SK-N-DZ (cell line): ENCODE results near the gene CAP2.
A peak's percentile ranks its signal among the peaks of the same experiment; 100 is the strongest.
"Not testable (repeated sequence)": the region's sequence is repeated elsewhere in the genome, so short reads cannot be mapped to it uniquely, and the experiment has no call there.

ENCODE experiments used
- DNase-seq: peaks from one replicate; pipeline ENCODE4 v3.0.0-alpha.2; 2015; ENCODE audit warnings: low spot score

The CAP2 gene

DNA sequence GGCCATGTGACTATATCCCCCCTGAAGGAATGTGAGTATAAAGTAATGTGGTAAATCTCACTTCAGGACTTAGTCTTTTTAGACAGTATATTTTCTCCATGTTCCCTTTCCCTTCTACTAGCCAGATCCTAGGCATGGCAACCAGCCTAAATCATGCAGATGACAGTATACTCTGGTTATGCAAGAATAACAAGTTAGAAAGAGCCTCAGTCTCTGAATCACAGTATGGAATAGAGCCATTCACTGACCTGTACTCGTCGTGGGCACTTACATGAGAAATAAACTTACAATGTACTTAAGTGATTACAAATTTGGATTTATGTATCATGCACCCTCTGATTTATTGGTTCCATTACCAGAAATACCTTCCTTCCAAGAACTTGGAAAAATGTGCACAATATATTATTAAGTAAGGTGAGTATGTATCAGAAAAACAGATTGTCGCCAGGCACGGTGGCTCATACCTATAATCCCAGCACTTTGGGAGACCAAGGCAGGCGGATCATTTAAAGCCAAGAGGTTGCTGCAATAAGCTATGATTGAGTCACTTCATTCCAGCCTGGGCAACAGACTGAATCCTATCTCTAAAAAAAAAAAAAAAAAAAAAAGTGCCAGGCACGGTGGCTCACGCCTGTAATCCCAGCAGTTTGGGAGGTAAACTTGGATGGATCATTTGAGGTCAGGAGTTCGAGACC lies 181.6 kb downstream of the CAP2 start:
- no peak for DNase-seq

DNA sequence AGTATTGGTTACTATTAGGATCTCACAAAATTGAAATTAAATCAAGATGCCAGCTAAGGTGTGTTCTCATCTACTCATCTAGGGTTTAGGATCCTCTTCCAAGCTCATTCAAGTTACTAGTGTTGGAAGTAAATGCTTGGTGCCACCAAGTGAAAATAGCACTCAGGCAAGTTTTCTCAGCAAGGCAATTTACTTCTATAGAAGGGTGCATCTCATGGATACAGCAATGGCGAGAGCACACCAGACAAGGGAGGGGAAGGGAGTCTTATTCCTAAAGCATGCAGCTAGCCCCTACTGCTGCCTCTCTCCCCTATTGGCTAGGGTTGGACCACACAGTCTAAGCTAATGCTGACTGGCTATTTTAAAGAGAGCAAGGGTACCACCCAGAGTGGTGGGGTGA lies 183.7 kb downstream of the CAP2 start:
- no peak for DNase-seq

DNA sequence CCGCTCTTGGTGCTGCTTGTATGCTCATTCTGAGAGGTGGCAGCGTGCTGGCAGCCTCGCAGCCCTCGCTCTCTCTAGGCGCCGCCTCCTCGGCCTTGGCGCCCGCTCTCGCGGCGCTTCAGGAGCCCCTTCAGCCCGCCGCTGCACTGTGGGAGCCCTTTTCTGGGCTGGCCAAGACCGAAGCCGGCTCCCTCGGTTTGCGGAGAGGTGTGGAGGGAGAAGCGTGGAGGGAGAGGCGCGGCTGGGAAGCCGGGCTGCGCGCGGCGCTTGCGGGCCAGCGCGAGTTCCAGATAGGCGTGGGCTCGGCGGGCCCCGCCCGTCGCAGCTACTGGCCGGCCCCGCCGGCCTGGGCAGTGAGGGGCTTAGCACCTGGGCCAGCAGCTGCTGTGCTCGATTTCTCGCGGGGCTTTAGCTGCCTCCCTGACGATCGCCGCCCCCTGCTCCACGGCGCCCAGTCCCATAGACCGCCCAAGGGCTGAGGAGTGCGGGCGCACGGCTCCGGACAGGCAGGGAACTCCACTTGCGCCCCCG lies 187.2 kb downstream of the CAP2 start:
- peak; percentile 68 for DNase-seq

DNA sequence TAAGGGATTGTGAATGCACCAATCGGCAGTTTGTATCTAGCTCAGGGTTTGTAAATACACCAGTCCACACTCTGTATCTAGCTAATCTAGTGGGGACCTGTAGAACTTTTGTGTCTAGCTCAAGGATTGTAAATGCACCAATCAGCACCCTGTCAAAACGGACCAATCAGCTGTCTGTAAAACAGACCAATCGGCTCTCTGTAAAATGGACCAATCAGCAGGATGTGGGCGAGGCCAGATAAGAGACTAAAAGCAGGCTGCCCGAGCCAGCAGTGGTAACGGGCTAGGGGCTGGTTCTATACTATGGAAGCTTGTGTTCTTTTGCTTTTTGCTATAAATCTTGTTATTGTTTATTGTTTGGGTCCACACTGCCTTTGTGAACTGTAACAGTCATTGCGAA lies 187.9 kb downstream of the CAP2 start:
- not testable (repeated sequence) for DNase-seq

DNA sequence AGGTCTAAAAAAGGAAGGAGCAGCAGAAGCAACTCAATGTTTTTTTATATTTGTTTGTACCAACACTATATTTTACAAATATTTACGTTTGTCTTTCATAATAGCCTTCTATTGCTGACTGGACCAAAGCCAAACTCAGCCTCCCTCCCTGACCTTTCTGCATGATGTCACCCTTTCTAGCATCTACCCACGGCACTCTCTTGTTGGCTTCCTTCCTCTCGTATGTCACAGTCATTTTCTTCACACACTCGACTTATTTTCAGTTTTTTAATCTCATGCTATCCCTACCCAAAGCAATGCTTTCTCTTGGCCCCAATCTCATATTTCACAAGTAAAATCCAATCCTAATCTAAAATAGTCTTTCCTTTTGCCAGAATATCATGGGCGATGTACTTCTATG lies 190.4 kb downstream of the CAP2 start:
- no peak for DNase-seq

DNA sequence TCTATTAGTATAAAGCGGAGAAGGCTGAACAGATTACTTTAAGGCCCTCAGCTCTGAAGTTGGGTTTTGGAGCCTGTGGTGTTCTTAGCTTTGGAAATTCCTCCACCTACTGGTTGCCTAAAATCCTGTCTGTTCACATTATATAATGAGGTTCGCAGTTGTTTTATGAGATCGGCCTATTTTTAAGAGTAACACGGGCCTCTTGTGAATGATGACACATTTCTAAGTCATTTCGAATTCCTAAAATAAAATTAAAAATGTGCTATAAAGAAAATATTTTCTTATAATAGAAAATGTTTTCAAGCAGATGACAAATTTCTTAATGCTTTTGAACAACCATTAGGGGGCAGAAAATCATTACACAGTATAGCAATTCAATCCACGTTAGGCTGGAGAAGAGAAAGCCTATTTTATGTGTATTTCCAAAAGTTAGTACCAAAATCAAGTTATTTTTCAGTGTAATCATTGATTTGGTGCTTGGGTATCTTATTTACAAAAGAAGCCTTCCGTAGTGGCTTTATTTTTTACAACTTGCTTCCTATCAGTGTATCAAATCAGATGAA lies 190.9 kb downstream of the CAP2 start:
- DNase-seq: peak; percentile 82

DNA sequence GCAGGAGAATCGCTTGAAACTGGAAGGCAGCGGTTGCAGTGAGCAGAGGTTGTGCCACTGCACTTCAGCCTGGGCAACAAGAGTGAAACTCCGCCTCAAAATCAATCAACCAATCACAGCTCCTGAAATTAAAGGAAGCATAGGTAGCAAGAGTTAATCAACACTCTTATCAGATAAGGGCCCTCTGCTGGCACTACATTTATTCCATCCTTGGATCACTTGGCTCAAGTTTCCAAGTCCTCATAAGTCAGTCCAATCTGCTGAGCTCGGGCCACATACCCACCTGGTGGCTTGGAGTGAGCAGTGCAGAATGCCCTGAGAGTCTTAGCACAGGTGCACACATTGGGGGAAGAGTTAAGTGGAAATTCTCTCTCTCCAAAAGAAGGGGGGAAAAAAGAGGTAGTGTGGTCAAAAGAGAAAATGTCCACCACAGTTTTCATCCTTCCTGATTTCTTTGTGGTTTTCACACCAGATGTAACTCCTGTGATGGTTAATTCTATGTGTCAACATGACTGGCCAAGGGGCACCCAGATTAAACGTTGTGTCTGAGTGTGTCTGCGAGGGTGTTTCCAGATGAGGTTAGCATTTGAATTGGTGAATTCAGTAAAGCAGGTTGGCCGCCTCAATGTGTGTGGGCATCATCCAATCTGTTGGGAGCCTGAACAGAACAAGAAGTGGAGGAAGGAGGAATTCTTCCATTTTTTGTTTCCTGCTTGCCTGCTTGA lies 192.5 kb downstream of the CAP2 start:
- peak; percentile 22 for DNase-seq

DNA sequence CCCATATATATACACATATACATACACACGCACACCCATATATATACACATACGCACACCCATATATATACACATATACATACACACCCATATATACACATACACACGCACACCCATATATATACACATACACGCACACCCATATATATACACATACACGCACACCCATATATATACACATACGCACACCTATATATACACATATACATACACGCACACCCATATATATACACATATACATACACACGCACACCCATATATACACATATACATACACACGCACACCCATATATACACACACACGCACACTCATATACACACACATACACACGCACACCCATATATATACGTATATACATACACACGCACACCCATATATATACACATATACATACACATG lies 193.2 kb downstream of the CAP2 start:
- DNase-seq: not testable (repeated sequence)

DNA sequence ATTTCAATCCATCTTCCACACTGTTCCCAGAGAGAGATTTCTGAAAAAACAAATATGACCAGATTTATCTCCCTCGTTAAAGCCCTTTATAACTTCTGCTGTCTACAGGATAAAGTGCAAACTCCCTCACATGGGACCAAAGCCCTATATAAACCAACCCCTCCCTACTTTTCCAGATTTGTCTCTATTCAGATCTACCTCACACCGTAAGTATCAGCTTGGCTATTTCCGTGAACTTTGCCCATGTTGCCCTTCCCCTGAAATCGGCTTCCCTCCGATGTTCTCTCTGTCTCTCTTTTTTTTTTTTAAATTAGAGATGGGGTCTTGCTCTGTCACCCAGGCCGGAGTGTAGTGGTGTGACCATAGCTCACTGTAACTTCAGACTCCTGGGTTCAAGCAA lies 194.6 kb downstream of the CAP2 start:
- DNase-seq: no peak

DNA sequence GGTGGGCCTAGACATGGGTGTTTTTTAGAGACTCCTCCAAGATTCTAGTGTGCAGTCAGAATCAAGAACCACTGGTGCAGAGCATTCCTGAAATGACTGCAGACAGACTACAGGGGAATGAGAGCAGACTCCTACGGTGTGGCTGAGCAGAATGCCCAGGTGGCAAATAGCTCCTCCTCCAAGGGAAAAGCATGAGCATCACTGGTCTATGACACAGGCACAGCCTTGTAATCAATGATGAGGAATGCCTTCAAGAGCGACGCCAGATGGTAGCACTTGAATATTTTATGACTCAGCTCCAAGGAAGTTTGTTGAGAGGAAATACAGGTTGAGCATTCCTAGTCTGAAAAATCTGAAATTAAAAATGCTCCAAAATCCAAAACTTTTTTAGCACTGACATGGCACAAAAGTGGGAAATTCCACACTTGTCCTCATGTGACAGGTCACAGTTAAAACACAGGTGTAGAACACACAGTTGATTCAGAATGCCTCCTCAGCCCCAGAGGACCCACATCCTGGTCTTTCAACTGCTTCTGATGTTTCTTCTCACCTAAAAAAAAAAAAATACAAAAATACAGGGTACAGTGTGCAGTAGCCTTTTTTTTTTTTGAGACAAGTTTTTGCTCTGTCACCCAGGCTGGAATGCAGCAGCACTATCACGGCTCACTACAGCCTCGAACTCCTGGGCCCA lies 196.2 kb downstream of the CAP2 start:
- no peak for DNase-seq

DNA sequence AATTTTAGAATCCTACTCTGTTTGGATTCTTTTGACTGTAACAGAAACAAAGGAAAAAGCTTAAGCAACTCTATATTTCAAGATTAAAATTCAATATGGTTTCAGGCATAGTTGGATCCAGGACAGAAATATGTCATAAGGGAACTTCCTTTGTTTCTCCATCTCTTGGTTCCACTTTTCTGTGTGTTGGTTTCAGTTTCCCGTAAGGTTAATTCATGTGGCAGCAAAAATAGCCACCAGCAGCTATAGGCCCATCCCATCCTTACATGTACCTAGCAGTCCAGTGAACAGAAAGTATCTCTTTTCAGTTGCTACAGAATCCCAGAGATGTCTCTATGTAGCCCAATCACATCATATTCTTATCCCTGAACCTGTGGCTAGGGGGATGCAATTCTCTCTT lies 197.9 kb downstream of the CAP2 start:
- no peak for DNase-seq

DNA sequence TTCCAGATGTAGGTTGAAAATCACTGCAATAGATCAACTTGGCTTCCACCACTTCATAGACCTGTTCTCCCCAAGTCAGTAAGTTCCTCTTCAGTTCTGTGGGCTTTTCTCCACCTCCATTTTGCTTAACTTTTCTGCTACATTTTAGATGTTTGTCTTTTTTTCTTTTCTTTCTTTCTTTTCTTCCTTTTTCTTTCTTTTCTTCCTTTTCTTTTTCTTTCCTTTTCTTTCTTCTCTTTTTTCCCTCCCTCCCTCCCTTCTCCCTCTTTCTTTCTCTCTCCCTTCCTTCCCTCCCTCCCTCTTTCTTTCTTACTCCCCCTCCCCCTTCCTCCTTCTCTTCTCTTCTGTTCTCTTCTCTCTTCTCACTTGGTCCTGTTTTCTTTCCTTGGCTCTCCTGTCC lies 199.9 kb downstream of the CAP2 start:
- no peak for DNase-seq

DNA sequence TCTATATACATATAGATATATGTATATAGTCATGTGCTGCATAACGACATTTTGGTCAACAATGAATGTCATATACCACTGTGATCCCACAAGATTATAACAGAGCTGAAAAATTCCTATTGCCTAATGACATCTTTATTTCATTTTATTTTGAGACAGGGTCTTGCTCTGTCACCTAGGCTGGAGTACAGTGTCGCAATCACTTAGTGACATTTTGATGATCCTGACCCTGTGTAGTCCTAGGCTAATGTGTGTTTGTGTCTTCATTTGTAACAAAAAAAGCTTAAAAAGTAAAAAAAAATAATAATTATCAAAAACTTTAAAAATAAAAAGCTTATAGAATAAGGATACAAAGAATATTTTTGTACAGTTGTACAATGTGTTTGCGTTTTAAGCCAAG lies 202.7 kb downstream of the CAP2 start:
- no peak for DNase-seq

DNA sequence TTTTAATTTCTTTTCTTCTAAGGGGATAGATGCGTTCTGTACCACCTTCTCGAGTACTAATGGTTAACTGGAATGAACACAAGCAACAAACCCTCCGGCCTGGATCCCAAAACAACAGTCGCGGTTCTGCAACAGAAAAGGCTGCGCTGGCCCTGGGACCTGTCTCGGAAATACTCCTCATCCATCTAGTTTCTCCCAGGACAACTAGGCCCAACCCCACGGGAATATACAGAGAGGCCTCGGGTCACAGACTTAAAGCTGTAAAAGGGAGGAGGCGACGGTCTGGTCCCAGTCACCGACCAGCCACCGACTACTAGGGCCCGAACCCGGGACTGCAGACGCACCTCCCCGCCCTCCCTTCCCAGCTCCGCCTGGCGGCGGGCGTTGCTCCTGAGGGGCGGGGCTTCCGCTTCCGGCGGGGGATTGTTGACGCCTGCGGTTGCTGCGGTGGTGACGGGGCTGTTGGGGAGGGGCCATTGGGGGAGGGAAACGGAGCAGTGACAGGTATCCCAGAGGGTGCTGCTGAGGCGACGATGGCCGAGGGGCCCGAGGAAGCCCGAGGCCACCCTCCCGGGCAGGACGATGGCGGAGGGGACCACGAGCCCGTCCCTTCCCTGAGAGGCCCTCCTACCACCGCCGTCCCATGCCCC lies 206.6 kb downstream of the CAP2 start, which contains the start of gene FAM8A1:
Gene FAM8A1 (plus strand): TSS at position 426 of the 650 bp plus-strand sequence. CDS start 108 bp downstream, at position 534.
- peak; percentile 89 for DNase-seq

DNA sequence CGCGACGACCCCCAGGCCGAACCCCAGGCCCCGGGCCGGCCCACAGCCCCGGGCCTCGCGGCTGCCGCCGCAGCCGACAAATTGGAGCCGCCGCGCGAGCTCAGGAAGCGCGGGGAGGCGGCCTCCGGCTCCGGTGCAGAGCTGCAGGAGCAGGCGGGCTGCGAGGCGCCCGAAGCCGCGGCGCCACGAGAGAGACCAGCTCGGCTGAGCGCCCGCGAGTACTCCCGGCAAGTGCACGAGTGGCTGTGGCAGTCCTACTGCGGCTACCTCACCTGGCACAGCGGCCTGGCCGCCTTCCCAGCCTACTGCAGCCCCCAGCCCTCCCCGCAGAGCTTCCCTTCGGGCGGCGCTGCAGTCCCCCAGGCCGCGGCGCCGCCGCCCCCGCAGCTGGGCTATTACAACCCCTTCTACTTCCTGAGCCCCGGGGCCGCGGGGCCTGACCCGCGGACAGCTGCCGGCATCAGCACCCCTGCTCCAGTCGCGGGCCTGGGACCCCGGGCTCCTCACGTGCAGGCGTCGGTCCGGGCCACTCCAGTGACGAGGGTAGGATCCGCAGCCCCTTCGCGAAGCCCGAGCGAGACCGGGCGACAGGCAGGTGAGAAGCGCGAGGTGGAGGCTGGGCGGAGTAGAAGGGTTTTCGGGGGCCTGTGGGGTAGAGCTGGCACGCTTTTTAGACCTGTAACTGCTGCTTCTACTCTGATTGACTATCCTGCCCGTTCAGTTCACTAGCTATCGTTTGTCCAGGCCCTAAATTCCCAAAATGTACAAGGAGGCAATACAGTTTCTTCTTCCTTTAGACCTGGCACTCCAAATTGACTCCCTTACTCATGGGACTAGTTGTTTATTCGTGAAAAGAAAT lies 207.4 kb downstream of the CAP2 start:
- peak; percentile 63 for DNase-seq

DNA sequence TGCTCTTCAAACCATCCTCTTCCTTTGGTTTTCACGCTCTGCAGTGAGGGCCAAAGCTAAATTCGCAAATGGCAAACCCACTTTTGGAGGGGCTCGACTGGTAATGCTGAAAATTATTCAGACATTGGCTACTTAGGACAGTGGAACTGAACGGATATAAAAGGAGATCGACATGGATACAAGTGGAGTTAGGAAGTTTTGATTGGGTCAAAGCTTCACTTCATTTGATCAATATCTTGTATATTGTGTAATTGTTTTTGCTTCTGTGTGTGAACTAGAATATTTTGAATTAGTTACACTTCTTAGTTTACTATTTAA lies 207.9 kb downstream of the CAP2 start:
- DNase-seq: no peak

DNA sequence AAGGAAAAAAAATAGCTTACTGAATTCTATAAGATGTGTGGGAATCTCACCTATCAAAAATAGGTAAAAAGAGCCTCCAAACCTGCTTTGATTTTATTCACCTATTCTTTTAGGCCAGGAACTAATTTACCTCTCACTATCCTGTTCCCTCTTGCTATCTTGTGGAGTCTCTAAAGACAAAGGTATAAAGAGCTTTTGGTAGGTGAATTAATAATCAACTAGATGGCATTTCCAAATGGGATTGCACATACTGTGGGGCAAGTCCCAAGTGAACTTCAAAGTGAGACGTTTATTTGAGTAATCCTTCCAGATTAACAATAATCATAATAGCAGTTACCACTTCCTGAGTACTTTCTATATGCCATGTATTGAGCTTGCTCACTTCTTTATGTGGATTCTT lies 209.5 kb downstream of the CAP2 start:
- DNase-seq: no peak

DNA sequence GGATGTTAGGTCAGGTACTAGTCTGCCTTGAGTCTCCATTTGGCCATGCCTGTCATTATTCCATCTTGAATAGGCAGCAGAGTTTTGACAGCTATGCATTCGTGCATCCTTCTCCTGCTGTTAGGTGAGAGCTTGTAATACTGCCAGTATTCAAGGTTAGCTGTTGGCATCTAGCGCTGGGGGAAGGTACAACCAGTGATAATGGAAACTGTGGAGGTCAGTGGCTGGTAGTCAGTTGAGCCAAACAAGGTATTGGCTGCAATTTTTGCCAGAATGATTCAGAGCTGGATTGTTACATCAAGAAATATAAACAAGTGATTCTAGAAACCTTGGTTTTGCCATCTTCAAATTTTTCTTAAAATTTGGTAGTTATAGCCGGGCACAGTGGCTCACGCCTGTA lies 213.2 kb downstream of the CAP2 start:
- no peak for DNase-seq
